HL-60 (cell line): ENCODE measurements around the gene TMEM143.

ENCODE experiments used
- DNase-seq, 2 experiments: peaks; one replicate each; pipeline ENCODE4 v3.0.0-alpha.2; 2010 to 2020; ENCODE audit warnings: low read depth in 1 of 2, low spot score in 1 of 2
- H3K27ac ChIP-seq: fragments of 250-450 bp; sonication (Bioruptor Pico); replicated peaks from 2 replicates; pipeline ENCODE4 v1.5.1; 2020; ENCODE audit warnings: mild to moderate bottlenecking, moderate library complexity
- H3K27me3 ChIP-seq: fragments of 250-450 bp; sonication (Bioruptor Pico); 2 replicates; pipeline ENCODE4 v1.5.1; 2021; ENCODE audit warnings: mild to moderate bottlenecking, moderate library complexity; ENCODE audit not compliant: insufficient read depth, poor library complexity, severe bottlenecking
- H3K4me3 ChIP-seq: replicated peaks from 2 replicates; pipeline ENCODE4 v1.5.1; 2011; ENCODE audit warnings: mild to moderate bottlenecking, control low read depth, low read length; ENCODE audit not compliant: insufficient read depth
- GABPA ChIP-seq: IDR thresholded peaks from 2 replicates; pipeline ENCODE4 v1.6.1; 2012; ENCODE audit warnings: low read depth
- POLR2AphosphoS5 ChIP-seq: IDR thresholded peaks from 2 replicates; pipeline ENCODE4 v1.6.1; 2012; ENCODE audit warnings: low read depth
- REST ChIP-seq: IDR thresholded peaks from 2 replicates; pipeline ENCODE4 v1.6.1; 2012; ENCODE audit warnings: low read depth; ENCODE audit not compliant: insufficient replicate concordance
- SPI1 ChIP-seq: IDR thresholded peaks from 2 replicates; pipeline ENCODE4 v1.6.1; 2012; ENCODE audit warnings: low read depth, mild to moderate bottlenecking, borderline replicate concordance
- TF ChIP-seq, protein P1 (sequence below): IDR thresholded peaks from one replicate; pipeline ENCODE4 v1.5.1; 2011; ENCODE audit warnings: low read length, control low read depth, inconsistent platforms; ENCODE audit not compliant: insufficient read depth

TMEM143 gene

GRCh38 chr19:48396824-48397176, 33.1 kb upstream of the TMEM143 start:
- TF ChIP-seq, protein P1, sequence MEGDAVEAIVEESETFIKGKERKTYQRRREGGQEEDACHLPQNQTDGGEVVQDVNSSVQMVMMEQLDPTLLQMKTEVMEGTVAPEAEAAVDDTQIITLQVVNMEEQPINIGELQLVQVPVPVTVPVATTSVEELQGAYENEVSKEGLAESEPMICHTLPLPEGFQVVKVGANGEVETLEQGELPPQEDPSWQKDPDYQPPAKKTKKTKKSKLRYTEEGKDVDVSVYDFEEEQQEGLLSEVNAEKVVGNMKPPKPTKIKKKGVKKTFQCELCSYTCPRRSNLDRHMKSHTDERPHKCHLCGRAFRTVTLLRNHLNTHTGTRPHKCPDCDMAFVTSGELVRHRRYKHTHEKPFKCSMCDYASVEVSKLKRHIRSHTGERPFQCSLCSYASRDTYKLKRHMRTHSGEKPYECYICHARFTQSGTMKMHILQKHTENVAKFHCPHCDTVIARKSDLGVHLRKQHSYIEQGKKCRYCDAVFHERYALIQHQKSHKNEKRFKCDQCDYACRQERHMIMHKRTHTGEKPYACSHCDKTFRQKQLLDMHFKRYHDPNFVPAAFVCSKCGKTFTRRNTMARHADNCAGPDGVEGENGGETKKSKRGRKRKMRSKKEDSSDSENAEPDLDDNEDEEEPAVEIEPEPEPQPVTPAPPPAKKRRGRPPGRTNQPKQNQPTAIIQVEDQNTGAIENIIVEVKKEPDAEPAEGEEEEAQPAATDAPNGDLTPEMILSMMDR, result no peak
- TF ChIP-seq GABPA, result no peak
- Histone ChIP-seq H3K27ac (no peak overlapping the region), H3K27me3 (peaks cover 52% of the 10 kb centered on the region), H3K4me3 (no peak overlapping the region)
- no peak for DNase-seq

- Histone ChIP-seq H3K27ac (no peak overlapping the region), H3K4me3 (no peak overlapping the region), H3K27me3 (peaks cover 52% of the 10 kb centered on the region)
- TF ChIP-seq REST, result no peak
- TF ChIP-seq, protein P1, result no peak
- no peak for TF ChIP-seq GABPA
- TF ChIP-seq SPI1, result no peak
- no peak for TF ChIP-seq POLR2AphosphoS5
- DNase-seq, result no peak
Measured at GRCh38 chr19:48396016-48396823, 32.5 kb upstream of the TMEM143 start.

GRCh38 chr19:48395499-48395898, 31.8 kb upstream of the TMEM143 start:
- peaks cover 52% of the 10 kb centered on the region for H3K27me3 ChIP-seq
- DNase-seq, result no peak

More at GRCh38 chr19:48395499-48395898, 31.8 kb upstream of the TMEM143 start:
- no peak overlapping the region for H3K27ac ChIP-seq
- TF ChIP-seq GABPA, result no peak
- no peak for TF ChIP-seq REST
- TF ChIP-seq SPI1, result no peak
- TF ChIP-seq, protein P1, result no peak
- no peak for TF ChIP-seq POLR2AphosphoS5
- H3K4me3 ChIP-seq, result no peak overlapping the region
